Stimulated activated CD8-positive, alpha-beta memory T cell treated with anti-CD3 and anti-CD28 coated beads, Interleukin-15, amount 100 ng/mL, for 4 hours (primary cell): ENCODE measurements around the gene LYZL1.
"Not testable (repeated sequence)": the region's sequence is repeated elsewhere in the genome, so short reads cannot be mapped to it uniquely, and the experiment has no call there.

Experiments used
- DNase-seq, 2 donors: peaks; one replicate each; pipeline ENCODE4 v3.0.0-alpha.2; 2020; ENCODE audit warnings: low read depth in 2 of 2

Gene LYZL1

DNA sequence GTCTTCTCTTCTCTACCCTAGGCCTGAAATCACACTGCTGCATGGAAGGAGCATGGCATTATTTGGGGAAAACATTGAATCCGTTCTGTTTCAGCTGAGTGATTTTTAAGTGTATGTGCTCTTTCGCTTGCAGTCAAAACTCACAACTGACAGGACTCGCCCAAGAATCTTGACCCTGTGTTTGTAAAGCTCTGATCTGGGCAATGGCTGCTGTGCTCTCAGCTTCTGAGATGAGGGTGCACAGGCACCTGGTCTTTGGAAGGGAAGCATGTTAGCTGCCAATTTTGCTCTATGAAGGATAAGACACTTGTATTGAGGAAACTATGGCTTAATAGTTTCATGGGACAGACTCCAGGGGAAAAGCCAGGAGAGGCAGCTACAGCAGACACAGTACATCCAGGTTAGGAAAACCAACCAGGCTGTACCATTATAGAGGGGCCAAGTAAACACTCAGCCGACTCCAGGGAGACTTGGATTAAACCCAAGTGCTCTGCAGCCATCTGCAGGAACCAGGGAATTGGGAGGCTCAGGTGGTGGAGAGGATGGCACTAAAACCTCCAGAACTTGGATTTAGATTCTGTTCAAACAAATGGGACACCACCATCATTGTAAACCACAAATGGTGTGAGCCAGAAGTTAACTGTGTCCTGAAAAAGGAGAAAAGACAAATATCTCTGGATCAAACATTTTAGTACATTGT lies 43.3 kb downstream of the LYZL1 start:
- no peak for DNase-seq

DNA sequence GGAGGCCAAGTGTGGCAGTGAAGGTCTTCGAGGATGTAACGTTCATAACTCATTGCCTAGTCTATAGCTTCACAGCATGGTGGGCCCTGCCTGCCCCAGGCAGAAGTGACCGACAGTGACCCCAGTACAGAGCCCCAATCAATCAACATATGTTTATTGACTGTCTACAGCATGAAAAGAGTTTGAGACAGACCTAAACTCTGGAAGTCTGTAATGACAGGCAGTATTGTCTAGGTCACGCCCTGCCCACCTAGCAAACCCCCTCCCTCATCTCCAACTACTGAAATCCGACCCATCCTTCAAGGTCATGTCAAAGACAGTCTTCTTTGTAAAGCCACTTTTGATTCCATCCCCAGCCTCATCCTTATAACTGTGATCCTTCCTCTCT lies 43.9 kb downstream of the LYZL1 start:
- no peak for DNase-seq

DNA sequence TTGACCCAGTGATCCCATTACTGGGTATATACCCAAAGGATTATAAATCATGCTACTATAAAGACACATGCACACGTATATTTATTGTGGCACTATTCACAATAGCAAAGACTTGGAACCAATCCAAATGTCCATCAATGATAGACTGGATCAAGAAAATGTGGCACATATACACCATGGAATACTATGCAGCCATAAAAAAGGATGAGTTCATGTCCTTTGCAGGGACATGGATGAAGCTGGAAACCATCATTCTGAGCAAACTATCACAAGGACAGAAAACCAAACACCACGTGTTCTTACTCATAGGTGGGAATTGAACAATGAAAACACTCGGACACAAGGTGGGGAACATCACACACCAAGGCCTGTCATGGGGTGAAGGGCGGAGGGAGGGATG lies 48.7 kb downstream of the LYZL1 start:
- DNase-seq = not testable (repeated sequence)

GRCh38 chr10:29343607-29344038 lies 54.8 kb downstream of the LYZL1 start:
- DNase-seq = no peak

DNA sequence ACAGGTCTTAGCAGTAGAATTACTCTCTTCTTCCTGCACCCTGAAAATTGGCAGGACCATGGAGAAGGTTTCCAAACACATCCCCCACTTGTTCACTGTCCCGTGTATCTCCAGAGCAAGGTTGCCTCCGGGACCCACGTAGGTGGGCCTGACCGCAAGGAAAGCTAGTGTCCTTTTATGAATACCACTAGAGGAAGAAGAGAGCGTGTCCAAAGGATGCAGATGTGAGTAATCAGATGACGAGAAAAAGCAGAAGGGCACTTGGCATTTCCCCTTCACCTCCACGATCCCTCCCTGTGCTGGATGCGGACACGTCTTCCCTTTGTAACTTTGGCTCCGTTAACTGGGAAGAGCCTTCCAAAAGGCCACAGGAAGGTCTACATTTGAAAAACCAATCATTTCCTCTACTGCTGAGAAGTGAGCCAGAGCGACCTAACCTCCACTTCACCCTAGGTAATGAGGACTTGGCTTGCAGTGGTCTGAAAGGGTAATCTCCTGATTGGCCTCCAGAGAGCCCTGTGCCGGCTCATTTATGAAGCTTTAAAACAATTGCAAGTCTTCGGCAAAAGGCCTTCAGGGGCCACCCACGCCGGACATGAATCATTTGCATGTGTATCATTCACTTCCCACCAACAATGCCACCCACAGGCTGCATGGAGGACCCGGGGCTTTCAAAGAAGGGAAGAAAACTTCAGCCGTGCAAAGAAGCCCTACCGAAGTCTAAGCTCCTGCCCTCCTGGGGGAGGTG lies 55.4 kb downstream of the LYZL1 start:
- DNase-seq = no peak

DNA sequence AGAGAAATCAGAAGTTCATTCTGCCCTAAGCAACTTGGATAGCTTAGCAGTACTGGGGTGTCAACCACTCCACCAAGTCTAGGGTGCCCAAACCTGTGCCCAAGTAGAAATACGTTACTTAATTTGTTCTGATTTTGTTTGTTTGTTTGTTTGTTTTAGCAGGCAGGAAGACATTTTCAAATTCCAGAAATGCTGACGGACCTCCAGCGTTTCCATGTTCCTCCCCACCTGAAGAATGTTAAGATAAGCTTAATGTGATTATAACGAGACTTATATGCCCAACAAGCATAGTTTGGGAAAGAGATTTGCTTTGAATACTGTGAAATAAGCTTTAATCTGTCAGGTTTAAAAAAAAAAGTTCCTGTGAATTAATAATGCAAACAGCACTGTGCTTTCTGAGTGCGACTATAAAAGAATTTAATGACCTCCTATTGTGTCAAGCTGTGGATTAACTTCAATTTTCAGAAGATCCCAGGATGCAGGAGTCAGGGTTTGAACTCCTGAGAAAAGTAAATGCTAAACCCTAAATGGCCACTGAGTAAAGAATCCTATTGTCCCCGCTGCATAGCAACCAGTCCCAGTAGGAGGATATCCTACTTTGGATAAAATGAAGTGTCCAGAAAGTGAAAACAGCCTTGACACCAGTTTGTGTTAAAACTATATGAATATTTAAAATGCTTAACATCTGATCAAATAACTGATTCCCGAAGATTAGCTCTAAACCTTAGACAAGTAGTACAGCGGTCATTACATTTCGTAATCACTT lies 56.5 kb downstream of the LYZL1 start:
- no peak for DNase-seq

DNA sequence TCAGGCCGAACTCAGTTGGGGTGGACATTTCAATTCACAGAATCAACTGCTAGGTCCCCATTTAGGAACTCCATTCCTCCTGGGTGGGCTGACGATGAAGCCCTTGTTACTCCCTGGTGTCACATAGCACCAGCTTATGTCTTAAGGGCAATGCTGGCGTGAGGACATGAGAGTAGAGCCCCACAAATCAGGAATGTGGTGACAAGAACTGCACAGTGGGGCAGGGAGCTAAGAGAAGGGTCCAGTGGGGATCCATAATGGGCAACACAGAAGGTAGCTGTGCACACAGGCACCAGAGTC lies 57.0 kb downstream of the LYZL1 start:
- no peak for DNase-seq

DNA sequence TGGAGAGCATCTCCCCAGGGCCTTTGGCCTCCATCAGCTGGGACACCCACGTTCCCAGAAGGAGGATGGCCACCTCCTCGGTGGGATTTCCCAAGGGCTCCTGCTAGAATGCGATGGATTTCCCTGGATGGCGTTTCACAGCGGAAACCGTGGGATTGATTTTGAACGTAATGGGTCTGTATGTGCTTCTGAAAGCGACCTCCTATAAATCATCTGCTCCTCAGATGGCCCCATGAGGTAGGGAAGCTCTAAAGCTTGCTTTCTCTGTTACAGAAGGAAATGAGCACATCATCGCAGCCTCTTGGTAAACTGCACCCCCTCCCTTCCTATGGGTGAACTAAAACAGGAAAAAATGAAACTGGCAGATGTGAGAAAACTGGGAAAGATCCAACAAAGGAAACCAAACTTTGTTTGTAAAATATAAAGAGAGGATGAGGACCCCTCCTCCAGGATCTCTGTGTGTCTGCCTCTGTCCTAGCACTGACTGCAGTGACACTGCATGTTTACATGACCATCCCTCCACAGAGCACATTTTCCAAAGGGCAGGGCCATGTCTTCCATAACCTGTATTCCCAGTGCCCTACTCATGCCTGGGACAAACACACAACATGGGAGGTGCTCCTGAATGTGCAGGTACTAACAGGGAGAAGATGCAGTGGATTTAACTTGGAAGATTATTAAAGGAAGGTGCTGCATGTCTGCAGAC lies 57.6 kb downstream of the LYZL1 start:
- DNase-seq = no peak

DNA sequence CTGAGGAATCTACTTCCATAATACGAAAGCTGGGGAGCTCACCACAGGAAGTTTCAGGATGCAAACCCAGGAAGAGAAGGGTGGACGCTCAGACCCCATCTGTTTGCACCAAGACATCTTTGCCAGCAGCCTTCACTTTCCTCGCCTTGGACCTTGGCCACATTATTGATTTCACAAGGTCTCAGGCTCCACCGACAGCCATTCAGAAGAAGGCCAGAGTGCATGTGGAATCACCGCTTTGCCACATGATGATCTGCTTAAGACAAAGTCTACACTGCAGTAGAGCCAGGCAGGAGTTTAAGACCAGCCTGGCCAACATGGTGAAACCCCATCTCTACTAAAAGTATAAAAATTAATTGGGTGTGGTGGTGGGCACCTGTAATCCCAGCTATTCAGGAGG lies 60.0 kb downstream of the LYZL1 start:
- DNase-seq = no peak

DNA sequence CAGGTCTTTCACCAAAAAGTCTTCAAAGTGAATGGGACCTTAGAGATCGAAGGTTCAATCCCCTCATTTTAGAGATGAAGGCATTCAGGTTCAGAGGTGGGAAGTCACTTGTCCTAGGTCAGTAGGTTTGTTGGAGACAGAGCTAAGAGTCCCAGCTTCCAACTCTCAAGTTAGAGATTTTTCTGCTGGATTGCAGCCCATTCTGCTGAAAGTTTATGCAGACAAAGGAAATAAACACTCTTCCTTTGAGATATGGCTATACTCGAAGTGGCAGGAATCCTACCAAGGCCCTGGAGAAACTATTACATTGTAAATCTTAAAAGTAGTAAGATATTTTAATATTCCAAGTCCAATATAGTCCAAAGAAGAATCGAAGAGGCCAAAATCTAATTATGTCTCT lies 64.4 kb downstream of the LYZL1 start:
- DNase-seq = no peak

DNA sequence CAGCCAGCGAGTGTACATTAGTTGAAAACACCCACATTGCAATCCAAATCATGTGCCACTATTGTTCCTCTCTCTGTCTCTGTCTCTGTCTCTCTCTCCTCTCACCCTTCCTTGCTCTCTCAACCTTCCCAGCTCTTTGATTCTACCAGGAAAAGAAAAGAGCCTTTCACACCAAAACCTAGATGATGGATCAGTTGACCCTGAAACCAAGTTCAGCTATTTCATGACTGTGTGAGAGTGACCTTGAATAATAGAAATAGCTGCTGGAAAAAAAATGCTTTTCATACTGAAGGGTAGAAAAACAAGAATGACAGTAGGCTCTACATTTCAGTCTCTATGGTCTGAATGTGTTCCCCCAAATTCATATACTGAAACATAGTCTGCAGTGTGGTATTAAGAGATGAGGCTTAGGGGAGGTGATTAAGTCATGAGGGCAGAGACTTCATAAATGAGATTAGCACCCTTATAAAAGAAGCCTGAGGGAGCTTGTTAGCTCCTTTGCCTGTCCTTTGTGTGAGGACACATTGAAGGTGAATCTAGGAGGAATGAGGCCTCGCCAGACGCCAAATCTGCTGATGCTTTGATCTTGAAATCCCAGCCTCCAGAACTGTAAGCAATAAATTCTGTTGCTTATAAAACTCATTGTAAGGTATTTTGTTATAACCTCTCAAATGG lies 65.2 kb downstream of the LYZL1 start:
- DNase-seq = no peak

- DNase-seq = no peak
Observed at GRCh38 chr10:29355411-29355991, 66.6 kb downstream of the LYZL1 start.

GRCh38 chr10:29356931-29357330 lies 68.1 kb downstream of the LYZL1 start:
- no peak for DNase-seq

DNA sequence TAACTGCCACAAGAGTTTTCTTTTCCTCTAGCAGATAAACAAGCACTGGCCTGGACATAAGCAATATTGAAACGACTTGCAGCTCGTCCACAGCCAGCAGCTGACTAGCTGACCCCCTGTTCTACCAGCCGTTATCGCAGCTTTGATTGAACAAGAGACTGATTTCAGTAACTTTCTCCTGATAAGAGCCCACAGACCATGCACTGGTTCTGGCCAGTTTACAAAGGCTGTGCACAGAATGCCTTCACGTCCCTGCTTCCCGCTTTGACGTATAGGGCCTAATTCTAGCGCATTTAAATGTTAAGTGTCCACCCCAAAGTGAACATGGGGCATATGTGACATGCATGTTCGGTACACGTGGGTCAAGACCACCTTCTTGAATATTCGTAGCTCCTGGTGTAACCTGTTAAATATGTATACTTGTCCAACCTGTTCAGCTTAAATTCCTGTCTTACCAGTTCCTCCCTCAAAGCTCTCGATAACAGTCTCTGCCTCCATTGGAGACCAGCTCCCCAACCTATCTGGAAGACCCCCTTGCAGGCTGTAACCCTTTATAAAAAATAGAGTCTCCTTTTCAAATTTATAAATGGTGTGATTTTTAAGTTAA lies 69.2 kb downstream of the LYZL1 start:
- DNase-seq = no peak

GRCh38 chr10:29360215-29360853 lies 71.5 kb downstream of the LYZL1 start:
- DNase-seq = not testable (repeated sequence)
